HG02571 (cell line): ENCODE data around the gene ST3GAL2.
"Not testable (repeated sequence)": the region's sequence is repeated elsewhere in the genome, so short reads cannot be mapped to it uniquely, and the experiment has no call there.

Experiments used
- ATAC-seq: cut with Tn5 transposase; IDR thresholded peaks from one replicate; pipeline ENCODE4 v1.9.1; 2021; ENCODE audit warnings: mild to moderate bottlenecking, moderate library complexity; ENCODE audit not compliant: unreplicated experiment

The ST3GAL2 gene

DNA sequence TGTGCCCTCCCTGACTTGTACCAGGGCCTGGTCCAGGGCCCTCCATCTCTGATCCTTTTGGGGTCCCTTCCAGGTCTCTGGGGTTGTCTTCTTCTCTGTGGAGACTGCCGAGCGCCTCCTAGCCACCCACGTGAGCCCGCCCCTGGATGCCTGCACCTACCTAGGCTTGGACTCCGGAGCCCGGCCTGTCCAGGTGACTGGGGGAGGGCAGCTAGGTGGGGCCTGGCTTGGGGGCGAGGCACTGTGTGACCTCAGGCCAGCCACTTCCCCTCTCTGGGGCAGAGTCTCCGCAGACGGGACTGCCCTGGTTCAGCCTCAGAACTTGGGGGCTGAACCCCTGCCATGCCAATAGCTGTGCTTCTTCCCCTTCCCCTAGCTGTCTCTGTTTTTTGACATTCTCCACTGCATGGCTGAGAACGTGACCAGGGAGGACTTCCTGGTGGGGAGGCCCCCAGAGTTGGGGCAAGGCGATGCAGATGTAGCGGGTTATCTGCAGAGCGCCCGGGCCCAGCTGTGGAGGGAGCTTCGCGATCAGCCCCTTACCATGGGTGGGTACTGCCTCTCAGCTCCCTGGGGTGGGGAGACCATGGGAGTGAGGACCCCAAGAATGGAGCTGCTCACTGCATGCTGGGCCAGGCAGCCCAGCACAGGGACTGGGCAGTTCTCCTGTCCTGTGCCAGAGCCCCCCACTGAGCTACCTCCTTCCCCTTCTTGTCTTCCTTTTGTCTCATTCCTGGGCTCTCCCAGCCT lies 30.1 kb upstream of the ST3GAL2 start:
- ATAC-seq: no peak

DNA sequence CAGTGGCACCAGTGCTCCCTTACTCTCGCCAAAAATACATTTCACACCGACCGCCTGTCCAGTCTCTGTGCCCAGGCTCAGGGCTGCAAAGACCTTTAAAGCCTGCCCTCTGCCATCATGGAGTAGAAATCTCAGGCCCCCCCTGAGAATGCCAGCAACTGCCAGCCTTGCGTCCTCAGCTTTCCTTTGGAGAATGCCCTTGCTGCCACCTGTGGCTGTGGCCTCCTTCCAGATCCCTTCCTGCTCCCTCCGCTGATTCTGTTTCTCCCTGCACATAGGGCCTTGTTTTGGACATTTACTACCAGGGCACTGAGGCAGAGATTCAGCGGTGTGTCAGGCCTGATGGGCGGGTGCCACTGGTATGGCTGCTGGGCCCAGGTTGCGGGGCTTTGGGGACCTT lies 28.7 kb upstream of the ST3GAL2 start:
- no peak for ATAC-seq

DNA sequence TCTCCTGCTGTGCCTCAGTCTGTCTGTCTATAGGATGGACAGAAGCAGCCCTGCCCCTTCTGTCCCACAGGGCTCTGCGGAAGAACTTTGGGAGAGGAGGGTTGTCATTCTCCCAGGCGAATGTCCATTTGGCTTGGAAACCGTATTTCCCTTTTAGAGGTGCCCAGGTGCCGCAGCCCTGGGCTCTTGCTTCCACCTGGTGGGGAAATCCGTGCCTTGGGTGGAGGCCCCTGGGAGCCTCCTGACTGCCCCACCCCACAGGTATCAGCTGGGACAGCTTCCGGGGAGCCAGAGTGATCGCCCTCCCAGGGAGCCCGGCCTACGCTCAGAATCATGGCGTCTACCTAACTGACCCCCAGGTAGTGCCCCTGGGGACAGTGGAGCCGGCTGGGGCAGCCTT lies 28.2 kb upstream of the ST3GAL2 start:
- no peak for ATAC-seq

DNA sequence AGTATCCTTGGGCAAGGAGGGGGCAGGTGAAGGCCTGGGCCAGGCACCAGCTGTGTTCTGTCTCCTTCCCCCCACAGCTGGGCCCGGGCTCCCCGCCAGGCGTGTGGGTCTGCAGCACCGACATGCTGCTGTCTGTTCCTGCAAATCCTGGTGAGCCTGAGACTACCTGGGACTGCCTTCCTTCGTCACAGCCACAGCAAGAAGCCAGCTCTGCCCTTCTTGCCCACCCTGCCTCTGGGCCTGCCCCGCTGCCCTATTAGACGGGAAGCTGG lies 27.8 kb upstream of the ST3GAL2 start:
- no peak for ATAC-seq

DNA sequence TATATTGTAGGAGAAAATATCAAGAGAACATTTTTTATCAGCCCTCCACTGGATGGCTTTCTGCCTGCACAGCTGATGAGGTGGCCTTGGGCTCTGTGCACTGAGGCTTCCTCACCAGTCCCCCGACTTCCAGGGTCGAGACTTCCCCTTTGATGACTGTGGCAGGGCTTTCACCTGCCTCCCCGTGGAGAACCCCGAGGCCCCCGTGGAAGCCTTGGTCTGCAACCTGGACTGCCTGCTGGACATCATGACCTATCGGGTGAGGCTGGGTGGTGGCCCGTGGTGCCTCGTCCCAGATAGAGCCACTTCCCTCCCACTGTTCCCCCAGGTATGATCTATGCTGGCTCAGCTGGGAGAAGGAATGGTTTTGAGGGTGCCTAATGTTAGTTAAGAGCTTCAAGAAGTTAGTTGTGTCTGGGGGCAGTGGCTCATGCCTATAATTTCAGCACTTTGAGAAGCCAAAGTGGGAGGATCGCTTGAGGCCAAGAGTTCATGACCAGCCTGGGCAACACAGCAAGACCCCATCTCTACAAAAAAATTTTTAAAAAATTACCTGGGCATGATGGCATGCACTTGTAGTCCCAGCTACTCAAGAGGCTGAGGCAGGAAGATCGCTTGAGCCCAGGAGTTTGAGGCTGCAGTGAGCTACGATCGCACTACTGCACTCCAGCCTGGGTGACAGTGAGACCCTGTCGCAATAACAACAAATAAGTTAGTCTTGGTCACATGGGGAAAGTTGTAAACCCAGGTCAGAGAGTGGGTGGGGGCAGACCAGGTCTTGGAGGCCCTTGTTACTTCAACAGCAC lies 27.3 kb upstream of the ST3GAL2 start:
- no peak for ATAC-seq

GRCh38 chr16:70463235-70463634 lies 24.3 kb upstream of the ST3GAL2 start:
- ATAC-seq: no peak

DNA sequence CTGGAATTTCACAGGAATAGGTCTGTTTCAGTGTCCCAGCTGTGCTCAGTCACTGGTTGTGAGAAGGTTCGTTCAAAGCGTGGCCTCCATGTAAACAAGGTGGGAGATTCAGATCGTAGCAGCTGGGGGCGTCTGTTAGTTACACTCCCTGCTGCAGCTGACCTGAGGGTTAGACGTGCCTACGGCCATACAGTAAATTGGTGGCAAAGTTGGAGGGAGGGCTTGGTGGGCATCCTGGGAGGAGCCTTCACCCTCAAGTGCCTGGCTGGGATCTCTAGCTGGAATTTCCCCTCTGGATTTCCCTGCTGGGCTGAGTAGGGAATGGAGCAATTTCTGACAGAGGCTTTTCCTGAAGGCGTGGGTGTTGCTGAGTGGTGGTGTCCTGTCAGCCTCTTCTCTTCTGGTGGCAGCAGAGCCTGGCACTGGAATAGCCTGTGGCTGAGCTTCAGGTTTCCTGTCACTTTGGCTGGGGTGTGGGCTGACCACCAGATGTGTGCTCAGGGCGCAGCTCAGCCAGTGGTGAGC lies 21.9 kb upstream of the ST3GAL2 start:
- no peak for ATAC-seq

- ATAC-seq: no peak
Observed at GRCh38 chr16:70457446-70458166, 18.7 kb upstream of the ST3GAL2 start.

DNA sequence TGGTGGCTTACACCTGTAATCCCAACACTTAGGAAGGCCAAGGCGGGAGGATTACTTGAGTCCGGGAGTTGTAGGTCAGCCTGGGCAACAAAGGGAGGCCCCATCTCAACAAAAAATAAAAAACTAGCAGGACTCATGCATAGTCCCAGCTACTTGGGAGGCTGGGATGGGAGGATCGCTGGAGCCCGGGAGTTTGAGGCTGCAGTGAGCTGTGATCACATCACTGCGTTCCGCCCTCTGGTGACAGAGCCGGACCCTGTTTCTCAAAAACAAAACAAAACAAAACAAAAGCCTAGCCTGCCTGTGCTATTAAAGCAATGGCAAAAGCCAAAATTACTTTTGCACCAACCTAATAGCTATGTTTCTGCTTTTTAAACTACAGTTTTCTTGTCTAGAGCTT lies 17.0 kb upstream of the ST3GAL2 start:
- no peak for ATAC-seq

DNA sequence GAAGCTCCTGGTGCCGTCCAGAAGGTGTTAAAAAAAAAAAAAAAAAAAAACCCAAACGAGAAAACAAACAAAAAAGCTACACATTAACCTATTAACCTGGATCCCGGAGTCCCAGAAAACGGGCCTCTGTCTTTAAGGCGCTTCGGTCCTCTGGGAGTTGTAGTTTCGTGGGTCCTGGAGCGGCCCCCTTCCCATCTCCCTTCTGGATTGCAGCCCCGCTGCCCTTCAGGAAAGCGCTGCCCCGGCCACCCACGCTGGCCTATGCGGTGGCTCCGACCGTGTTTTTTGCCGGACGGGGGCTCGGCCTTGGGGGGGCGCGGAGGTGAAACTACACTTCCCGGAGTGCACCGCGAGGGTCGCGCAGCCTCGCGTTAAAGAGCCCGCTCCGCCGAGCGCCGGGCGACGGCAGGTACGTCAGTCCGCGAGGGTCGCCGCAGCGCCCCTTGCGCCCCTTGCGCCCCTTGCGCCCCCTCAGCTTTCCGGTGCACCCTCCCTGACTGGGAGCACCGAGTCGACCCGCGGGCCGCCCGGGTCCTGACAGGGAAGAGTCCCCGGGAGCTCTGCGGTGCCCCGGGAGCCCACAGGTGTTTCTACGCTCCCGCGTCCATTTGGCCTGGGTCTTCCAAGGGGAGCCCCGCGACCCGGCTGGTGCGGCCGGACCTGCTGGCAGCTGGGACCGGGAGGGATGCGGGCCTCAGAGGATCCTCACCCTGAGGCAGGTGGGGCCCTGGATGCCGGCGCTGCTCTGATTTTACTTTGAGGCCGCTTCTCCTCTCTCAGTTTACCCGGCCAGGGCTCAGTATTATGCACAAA lies 15.5 kb upstream of the ST3GAL2 start, which contains the start of gene FCSK:
FCSK (plus strand) TSS at position 374 of the 813 bp plus-strand sequence. CDS start 8,596 bp downstream, outside the sequence.
- peak; percentile 65 for ATAC-seq

DNA sequence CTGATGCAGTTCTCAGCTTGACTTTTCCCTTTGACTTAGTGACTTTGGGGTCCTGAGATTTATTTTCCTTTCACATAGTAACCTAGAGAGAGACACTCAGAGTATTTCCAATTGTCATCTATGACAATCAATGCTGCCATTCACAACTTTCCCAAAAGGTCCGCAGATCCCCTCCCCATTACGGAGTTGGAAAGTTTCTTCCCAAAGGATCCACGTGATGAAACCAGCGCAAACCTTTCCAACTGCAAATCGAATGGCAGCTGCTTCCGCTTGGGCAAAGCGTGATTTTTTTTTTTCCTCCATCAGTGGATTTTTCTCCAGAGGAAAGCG lies 15.0 kb upstream of the ST3GAL2 start:
- ATAC-seq: no peak

- no peak for ATAC-seq
Observed at GRCh38 chr16:70453117-70453891, 14.4 kb upstream of the ST3GAL2 start.

DNA sequence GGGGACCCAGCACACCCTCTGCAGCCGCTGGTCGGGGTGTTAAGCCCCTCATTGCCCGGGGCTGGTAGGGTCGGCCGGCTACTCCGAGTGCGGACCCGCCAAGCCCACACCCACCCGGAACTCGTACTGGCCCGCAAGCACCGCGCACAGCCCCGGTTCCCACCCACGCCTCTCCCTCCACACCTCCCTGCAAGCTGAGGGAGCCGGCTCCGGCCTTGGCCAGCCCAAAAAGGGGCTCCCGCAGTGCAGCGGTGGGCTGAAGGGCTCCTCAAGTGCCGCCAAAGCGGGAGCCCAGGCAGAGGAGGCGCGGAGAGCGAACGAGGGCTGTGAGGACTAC lies 12.1 kb upstream of the ST3GAL2 start:
- ATAC-seq: not testable (repeated sequence)

DNA sequence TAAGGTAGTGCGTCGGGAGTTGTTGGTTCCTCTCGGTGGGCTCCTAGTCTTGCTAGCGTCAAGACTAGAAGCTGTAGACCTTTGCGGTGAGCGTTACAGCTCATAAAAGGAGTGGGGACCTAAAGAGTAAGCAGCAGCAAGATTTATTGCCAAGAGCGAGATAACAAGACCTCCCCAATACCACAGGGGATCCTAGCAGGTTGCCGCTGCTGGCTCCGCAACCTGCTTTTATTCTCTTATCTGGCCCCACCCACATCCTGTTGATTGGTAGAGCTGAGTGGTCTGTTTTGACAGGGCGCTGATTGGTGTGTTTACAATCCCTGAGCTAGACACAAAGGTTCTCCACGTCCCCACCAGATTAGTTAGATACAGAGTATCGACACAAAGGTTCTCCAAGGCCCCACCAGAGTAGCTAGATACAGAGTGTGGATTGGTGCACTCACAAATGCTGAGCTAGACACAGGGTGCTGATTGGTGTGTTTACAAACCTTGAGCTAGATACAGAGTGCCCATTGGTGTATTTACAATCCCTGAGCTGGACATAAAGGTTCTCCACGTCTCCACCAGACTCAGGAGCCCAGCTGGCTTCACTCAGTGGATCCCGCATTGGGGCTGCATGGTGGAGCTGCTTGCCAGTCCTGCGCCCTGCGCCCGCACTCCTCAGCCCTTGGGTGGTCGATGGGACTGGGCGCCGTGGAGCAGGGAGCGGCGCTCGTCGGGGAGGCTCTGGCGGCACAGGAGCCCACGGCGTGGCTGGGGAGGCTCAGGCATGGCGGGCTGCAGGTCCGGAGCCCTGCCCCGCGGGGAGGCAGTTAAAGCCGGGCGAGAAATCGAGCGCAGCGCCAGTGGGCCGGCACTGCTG lies 11.5 kb upstream of the ST3GAL2 start:
- not testable (repeated sequence) for ATAC-seq

DNA sequence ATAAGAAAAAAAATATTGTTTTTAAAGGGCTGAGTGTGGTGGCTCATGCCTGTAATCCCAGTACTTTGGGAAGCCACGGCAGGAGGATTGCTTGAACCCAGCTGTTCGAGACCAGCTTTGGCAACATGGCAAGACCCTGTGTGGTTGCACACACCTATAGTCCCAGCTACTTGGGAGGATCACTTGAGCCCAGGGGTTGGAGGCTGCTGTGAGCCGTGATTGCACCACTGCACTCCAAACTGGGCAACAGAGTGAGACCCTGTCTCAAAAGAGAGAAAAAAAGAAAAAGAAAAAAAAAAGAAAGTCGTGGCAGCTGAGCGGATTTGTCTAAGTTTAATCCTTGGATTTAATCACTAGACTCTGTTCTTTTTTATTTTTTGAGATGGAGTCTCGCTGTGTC lies 9.2 kb upstream of the ST3GAL2 start:
- ATAC-seq: no peak

DNA sequence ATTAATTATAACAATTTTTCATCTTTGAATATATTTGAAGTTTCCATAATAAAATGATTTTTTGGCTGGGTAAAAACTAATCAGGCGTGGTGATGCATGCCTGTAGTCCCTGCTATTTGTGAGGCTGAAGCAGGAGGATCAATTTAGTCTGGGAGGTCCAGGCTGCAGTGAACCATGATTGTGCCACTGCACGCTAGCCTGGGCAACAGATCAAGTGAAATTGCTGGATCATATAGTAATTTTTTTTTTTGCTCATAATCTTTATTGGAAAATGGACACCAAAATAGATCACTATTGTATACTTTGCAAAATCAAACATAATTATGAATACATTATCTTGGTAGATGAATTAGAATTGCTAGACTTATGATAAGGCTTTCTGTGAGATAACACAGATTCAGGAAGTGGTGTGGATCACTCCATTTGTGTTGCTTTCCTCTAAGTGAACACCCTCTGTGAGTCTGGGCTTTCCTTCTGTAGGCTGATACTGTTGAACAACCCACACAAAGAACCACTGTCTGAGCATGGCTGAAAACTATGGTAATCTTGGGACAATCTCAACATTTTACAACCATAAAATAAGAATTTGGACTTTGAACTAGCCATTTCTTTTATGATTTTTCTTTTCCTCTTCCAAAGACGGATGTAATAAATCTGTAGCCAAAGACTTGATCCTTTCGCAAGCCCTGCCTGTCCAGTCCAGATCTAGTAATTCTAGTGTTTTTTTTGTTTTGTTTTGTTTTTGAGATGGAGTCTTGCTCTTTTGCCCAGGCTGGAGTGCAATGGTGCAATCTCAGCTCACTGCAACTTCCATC lies 5.6 kb upstream of the ST3GAL2 start:
- no peak for ATAC-seq

- no peak for ATAC-seq
Observed at GRCh38 chr16:70442344-70442743, 3.4 kb upstream of the ST3GAL2 start.

DNA sequence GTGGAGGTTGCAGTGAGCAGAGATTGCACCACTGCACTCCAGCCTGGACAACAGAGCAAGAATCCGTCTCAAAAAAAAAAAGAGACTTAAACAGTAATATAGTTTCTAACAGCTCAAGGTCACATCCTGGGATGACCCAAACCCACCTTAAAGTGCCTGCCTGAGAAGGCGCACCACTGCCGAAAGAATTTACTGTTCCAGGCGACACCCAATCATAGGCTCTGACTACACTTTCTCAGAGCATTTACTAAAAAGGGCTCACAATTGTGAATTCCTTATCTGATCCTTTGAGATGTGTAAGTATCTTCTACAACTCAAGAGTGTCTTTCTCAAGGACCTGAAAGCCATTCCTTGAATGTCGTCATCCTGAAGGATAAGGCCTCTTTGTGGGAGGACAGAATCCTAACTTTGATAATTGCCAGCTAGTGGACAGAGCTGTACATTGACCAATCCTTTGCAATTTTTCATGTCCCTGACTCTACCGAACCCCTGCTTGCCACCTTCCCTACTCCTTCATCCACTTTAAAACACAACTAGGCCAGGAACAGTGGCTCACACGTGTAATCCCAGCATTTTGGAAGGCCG lies 2.6 kb upstream of the ST3GAL2 start:
- no peak for ATAC-seq
